ENCODE results near the gene CFAP299. TPM values are rescaled to one million over a fixed set of nuclear protein-coding genes. Genes with fewer than 3 reads are reported as not detected.
A peak's percentile ranks its signal among the peaks of the same experiment; 100 is the strongest.

CFAP299 gene
- polyA plus RNA-seq, 1 experiment = 1.4 TPM

GRCh38 chr4:80980239-80980638, 644.7 kb downstream of the CFAP299 start:
- no peak for DNase-seq (ENCODE audit: low read depth, low spot score)
- Histone ChIP-seq H3K27me3 (ENCODE audit: control insufficient read depth, insufficient read depth, low read length) (no peaks in the 10 kb centered on the region), H3K9me3 (ENCODE audit: control insufficient read depth, insufficient read depth, low read length) (no peaks in the 10 kb centered on the region), H3K27ac (ENCODE audit: low read depth, low read length) (no peak overlapping the region), H3K4me3 (ENCODE audit: low read depth, low read length) (no peak overlapping the region)
- TF ChIP-seq CTCF (IDR thresholded peaks at IDR 0.05; ENCODE audit: low read depth, low read length) = no peak
- CTCF ChIA-PET = interaction anchor here (2.7 kb wide), 1 partner anchor 618 kb away, joined by 12 read pairs; no protein-coding TSS in a partner anchor
- POLR2A ChIA-PET = no interaction called here

- no peaks in the 10 kb centered on the region for H3K27me3 ChIP-seq (ENCODE audit: control insufficient read depth, insufficient read depth, low read length)
- no peak overlapping the region for H3K4me3 ChIP-seq (ENCODE audit: low read depth, low read length)
- H3K9me3 ChIP-seq (ENCODE audit: control insufficient read depth, insufficient read depth, low read length) = no peaks in the 10 kb centered on the region
- CTCF ChIA-PET = interaction anchor here (3.0 to 11.7 kb wide), 2 partner anchors 621 to 624 kb away, joined by 17 to 231 read pairs; no protein-coding TSS in a partner anchor
- POLR2A ChIA-PET = no interaction called here
- H3K27ac ChIP-seq (ENCODE audit: low read depth, low read length) = no peak overlapping the region
- TF ChIP-seq CTCF (IDR thresholded peaks at IDR 0.05; ENCODE audit: low read depth, low read length) = no peak
- DNase-seq (ENCODE audit: low read depth, low spot score) = no peak
Observed at GRCh38 chr4:80986011-80986410, 650.5 kb downstream of the CFAP299 start.

GRCh38 chr4:80989921-80990544, 654.5 kb downstream of the CFAP299 start:
- Histone ChIP-seq H3K4me3 (ENCODE audit: low read depth, low read length) (no peak overlapping the region), H3K9me3 (ENCODE audit: control insufficient read depth, insufficient read depth, low read length) (no peaks in the 10 kb centered on the region), H3K27me3 (ENCODE audit: control insufficient read depth, insufficient read depth, low read length) (no peaks in the 10 kb centered on the region), H3K27ac (ENCODE audit: low read depth, low read length) (no peak overlapping the region)
- peak; percentile 74 for TF ChIP-seq CTCF (IDR thresholded peaks at IDR 0.05; ENCODE audit: low read depth, low read length)
- peak; percentile 27 for DNase-seq (ENCODE audit: low read depth, low spot score)
- POLR2A ChIA-PET = no interaction called here
- CTCF ChIA-PET = interaction anchor here (0.5 to 11.7 kb wide), 49 partner anchors 8 to 1452 kb away, joined by 3 to 231 read pairs (median 4); no protein-coding TSS in a partner anchor

- H3K27ac ChIP-seq (ENCODE audit: low read depth, low read length) = no peak overlapping the region
- CTCF ChIA-PET = interaction anchor here (0.8 to 11.7 kb wide), 31 partner anchors 9 to 651 kb away, joined by 3 to 231 read pairs (median 5); no protein-coding TSS in a partner anchor
- H3K27me3 ChIP-seq (ENCODE audit: control insufficient read depth, insufficient read depth, low read length) = no peaks in the 10 kb centered on the region
- no peaks in the 10 kb centered on the region for H3K9me3 ChIP-seq (ENCODE audit: control insufficient read depth, insufficient read depth, low read length)
- no peak for TF ChIP-seq CTCF (IDR thresholded peaks at IDR 0.05; ENCODE audit: low read depth, low read length)
- no peak for DNase-seq (ENCODE audit: low read depth, low spot score)
- POLR2A ChIA-PET = no interaction called here
- H3K4me3 ChIP-seq (ENCODE audit: low read depth, low read length) = no peak overlapping the region
Observed at GRCh38 chr4:80990851-80991250, 655.3 kb downstream of the CFAP299 start.

GRCh38 chr4:80999943-81000342, 664.4 kb downstream of the CFAP299 start:
- TF ChIP-seq CTCF (IDR thresholded peaks at IDR 0.05; ENCODE audit: low read depth, low read length) = no peak
- H3K9me3 ChIP-seq (ENCODE audit: control insufficient read depth, insufficient read depth, low read length) = no peaks in the 10 kb centered on the region
- H3K27me3 ChIP-seq (ENCODE audit: control insufficient read depth, insufficient read depth, low read length) = peaks cover 9% of the 10 kb centered on the region
- H3K4me3 ChIP-seq (ENCODE audit: low read depth, low read length) = no peak overlapping the region
- POLR2A ChIA-PET = no interaction called here
- DNase-seq (ENCODE audit: low read depth, low spot score) = no peak
- CTCF ChIA-PET = interaction anchor here (1.0 kb wide), 1 partner anchor 9 kb away, joined by 7 read pairs; no protein-coding TSS in a partner anchor
- no peak overlapping the region for H3K27ac ChIP-seq (ENCODE audit: low read depth, low read length)
